ENCODE data around the gene SDE2.

Gene SDE2

DNA sequence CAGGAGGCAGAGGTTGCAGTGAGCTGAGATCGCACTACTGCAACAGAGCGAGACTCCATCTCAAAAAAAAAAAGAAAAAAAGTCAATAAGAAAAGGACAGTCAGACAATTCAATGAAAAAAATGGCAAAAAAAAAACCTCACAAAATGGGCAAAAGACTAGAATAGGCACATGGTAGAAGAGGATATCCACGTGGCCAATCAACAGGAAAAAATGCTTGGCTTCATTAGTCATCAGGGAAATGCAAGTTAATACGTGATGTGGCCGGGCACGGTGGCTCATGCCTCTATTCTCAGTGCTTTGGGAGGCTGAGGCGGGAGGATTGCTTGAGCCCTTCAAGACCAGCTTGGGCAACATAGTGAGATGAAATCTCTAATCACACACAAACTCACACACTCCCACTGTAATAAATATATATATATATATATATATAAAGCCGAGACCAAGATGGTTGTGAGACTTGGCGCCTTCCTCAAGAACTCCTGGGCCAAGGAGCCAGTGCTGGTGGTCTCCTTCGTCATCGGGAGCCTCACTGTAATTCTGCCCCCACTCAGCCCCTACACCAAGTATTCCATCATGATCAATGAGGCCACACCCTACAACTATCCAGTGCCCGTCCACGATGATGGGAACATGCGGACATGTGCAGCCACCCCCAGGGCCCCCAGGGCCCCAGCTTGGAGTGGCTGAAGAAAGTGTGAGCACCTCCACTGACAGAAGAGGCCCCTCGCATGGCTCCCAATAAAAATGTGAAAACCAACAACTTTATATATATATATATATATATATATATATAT, 35.2 kb downstream of the SDE2 start:
- no peak overlapping the region for H3K9ac ChIP-seq (ENCODE audit: low read depth in 1 of 2, low read length in 2 of 2)
- no peak overlapping the region for H3K4me3 ChIP-seq (ENCODE audit: low read depth in 1 of 2, low read length in 2 of 2)
- no peaks in the 10 kb centered on the region for H3K9me3 ChIP-seq (ENCODE audit: control insufficient read depth in 1 of 2, low read length in 2 of 2)
- no peaks in the 10 kb centered on the region for H3K36me3 ChIP-seq (ENCODE audit: control insufficient read depth in 1 of 2, insufficient read depth in 2 of 2, low read length in 2 of 2)
- H3K27me3 ChIP-seq (ENCODE audit: control insufficient read depth in 1 of 2, insufficient read depth in 2 of 2, low read length in 2 of 2): no peaks in the 10 kb centered on the region
- H3K4me1 ChIP-seq (ENCODE audit: control insufficient read depth in 1 of 2, insufficient read depth in 2 of 2, low read length in 2 of 2): peaks cover 0 to 3% of the 10 kb centered on the region in 2 donors
- no peak overlapping the region for H3K27ac ChIP-seq (ENCODE audit: low read depth, low read length)

DNA sequence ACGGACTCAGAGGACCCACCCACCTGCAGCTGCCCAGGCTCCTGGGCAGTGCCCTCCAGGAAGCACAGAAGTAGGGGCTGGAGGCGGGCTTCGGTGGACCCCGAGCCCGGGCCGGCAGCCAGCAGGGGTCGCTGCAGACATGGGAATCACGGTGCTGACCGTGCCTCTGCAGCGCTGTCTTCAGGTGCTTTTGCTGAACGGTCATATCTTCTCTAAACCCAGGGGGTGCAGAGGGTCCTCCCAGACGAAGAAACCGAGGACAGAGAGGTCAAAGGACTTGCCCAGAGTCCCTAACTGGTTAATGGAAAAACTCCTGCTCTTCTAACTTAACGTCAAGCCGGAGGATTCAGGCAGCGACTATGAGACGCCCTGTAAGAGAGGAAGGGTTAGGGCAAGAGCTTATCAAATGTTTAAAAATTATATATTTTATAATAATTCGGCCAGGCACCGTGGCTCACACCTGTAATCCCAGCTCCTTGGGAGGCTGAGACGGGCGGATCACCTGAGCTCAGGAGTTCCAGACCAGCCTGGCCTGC, 36.6 kb downstream of the SDE2 start:
- Histone ChIP-seq H3K9me3 (ENCODE audit: control insufficient read depth in 1 of 2, low read length in 2 of 2) (no peaks in the 10 kb centered on the region), H3K4me1 (ENCODE audit: control insufficient read depth in 1 of 2, insufficient read depth in 2 of 2, low read length in 2 of 2) (peaks cover 0 to 3% of the 10 kb centered on the region in 2 donors), H3K27me3 (ENCODE audit: control insufficient read depth in 1 of 2, insufficient read depth in 2 of 2, low read length in 2 of 2) (no peaks in the 10 kb centered on the region), H3K4me3 (ENCODE audit: low read depth in 1 of 2, low read length in 2 of 2) (peak overlapping the region in 1 of 2 donors; percentile 53), H3K36me3 (ENCODE audit: control insufficient read depth in 1 of 2, insufficient read depth in 2 of 2, low read length in 2 of 2) (no peaks in the 10 kb centered on the region), H3K27ac (ENCODE audit: low read depth, low read length) (no peak overlapping the region), H3K9ac (ENCODE audit: low read depth in 1 of 2, low read length in 2 of 2) (no peak overlapping the region)

DNA sequence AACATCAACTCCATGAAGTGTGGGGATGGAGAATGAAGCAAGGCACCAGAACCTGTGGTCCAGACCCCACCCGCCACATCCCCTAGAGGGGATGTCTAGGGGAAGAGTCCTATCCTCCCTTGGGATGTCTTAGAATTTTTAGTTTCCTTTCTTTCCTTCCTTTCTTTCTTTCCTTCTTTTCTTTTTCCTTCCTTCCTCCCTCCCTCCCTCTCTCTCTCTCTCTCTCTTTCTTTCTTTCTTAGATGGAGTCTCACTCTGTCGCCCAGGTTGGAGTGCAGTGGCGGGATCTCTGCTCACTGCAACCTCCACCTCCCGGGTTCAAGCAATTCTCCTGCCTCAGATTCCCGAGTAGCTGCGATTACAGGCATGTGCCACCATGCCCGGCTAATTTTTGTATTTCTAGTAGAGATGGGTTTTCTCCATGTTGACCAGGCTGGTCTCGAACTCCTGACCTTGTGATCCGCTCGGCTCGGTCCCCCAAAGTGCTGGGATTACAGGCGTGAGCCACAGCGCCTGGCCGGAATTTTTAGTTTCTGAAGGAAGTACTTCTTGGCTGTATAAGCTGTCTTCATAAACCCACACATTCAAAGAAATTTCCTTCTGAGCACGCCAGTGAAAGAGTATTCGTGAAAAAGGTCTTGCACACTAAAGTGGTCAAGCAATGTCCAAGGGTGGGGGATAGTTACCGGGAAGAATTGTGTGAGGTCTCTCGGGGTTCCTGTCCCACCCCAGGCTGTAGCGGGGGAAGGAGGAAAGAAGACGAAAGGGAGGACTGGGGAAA, 37.3 kb downstream of the SDE2 start:
- Histone ChIP-seq H3K4me1 (ENCODE audit: control insufficient read depth in 1 of 2, insufficient read depth in 2 of 2, low read length in 2 of 2) (peaks cover 0 to 3% of the 10 kb centered on the region in 2 donors), H3K27ac (ENCODE audit: low read depth, low read length) (no peak overlapping the region), H3K9ac (ENCODE audit: low read depth in 1 of 2, low read length in 2 of 2) (no peak overlapping the region), H3K36me3 (ENCODE audit: control insufficient read depth in 1 of 2, insufficient read depth in 2 of 2, low read length in 2 of 2) (no peaks in the 10 kb centered on the region), H3K9me3 (ENCODE audit: control insufficient read depth in 1 of 2, low read length in 2 of 2) (no peaks in the 10 kb centered on the region), H3K4me3 (ENCODE audit: low read depth in 1 of 2, low read length in 2 of 2) (peak overlapping the region in 1 of 2 donors; percentile 53), H3K27me3 (ENCODE audit: control insufficient read depth in 1 of 2, insufficient read depth in 2 of 2, low read length in 2 of 2) (no peaks in the 10 kb centered on the region)

DNA sequence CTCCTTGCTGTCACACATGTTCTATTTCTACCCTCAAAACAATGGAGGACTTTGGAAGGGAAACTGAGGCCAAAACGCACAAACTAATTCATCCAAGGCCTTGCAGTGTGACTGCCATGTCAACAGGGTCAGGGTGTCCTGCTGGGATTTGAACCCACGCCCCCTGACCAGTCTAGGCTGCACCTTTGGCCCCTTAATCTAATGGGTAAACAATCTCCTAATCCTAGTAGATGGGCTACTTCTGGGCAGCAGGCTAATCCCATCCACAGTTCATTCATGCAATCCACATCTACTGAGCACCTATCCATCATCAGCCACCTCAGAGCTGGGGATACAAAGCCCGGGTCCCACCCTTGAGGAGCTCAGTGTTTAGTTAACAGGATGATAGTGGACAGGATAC, 41.1 kb downstream of the SDE2 start:
- no peaks in the 10 kb centered on the region for H3K27me3 ChIP-seq (ENCODE audit: control insufficient read depth in 1 of 2, insufficient read depth in 2 of 2, low read length in 2 of 2)
- H3K27ac ChIP-seq (ENCODE audit: low read depth, low read length): no peak overlapping the region

DNA sequence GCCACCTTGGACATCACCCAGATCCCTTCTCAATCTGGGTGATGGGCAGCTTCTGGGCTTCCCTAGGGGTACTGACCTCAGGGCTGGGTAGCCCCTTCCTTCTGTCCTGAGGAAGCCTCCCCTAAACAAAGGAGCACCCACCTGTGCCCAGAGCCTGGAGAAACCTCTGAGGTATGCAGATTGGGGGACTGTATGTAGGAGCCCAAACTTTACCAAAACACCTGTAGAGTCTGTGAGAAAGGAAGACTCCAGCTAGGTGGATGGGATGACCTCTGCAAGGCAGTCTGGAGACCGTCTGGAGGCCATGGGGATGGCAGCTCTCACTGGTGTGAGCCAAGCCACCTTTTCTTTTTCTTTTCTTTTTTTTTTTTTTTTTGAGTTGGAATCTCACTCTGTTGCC, 44.4 kb downstream of the SDE2 start:
- Histone ChIP-seq H3K9ac (ENCODE audit: low read depth in 1 of 2, low read length in 2 of 2) (no peak overlapping the region), H3K4me3 (ENCODE audit: low read depth in 1 of 2, low read length in 2 of 2) (no peak overlapping the region), H3K27ac (ENCODE audit: low read depth, low read length) (no peak overlapping the region), H3K27me3 (ENCODE audit: control insufficient read depth in 1 of 2, insufficient read depth in 2 of 2, low read length in 2 of 2) (no peaks in the 10 kb centered on the region), H3K4me1 (ENCODE audit: control insufficient read depth in 1 of 2, insufficient read depth in 2 of 2, low read length in 2 of 2) (no peaks in the 10 kb centered on the region), H3K9me3 (ENCODE audit: control insufficient read depth in 1 of 2, low read length in 2 of 2) (no peaks in the 10 kb centered on the region), H3K36me3 (ENCODE audit: control insufficient read depth in 1 of 2, insufficient read depth in 2 of 2, low read length in 2 of 2) (no peaks in the 10 kb centered on the region)

More for the DNA sequence above, 41.1 kb downstream of the SDE2 start:
- no peak overlapping the region for H3K4me3 ChIP-seq (ENCODE audit: low read depth in 1 of 2, low read length in 2 of 2)
- no peaks in the 10 kb centered on the region for H3K9me3 ChIP-seq (ENCODE audit: control insufficient read depth in 1 of 2, low read length in 2 of 2)
- no peaks in the 10 kb centered on the region for H3K4me1 ChIP-seq (ENCODE audit: control insufficient read depth in 1 of 2, insufficient read depth in 2 of 2, low read length in 2 of 2)
- no peaks in the 10 kb centered on the region for H3K36me3 ChIP-seq (ENCODE audit: control insufficient read depth in 1 of 2, insufficient read depth in 2 of 2, low read length in 2 of 2)
- H3K9ac ChIP-seq (ENCODE audit: low read depth in 1 of 2, low read length in 2 of 2): no peak overlapping the region

DNA sequence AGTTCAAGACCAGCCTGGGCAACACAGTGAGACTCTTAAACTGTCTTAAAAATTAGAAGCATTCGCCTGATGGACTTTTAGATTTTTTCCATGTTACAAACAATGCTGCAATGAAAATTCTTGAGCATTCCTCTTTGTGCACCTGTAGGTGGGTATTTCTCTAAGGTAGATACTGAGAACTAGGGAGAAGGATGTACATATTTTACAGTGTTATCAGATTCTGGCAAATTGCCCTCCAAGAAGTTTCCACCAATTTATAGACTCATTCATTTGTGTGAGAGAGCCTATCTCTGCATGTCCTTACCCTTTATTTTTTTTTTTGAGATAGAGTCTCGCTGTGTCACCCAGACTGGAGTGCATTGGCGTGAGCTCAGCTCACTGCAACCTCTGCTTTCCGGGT, 45.8 kb downstream of the SDE2 start:
- Histone ChIP-seq H3K27me3 (ENCODE audit: control insufficient read depth in 1 of 2, insufficient read depth in 2 of 2, low read length in 2 of 2) (no peaks in the 10 kb centered on the region), H3K4me1 (ENCODE audit: control insufficient read depth in 1 of 2, insufficient read depth in 2 of 2, low read length in 2 of 2) (no peaks in the 10 kb centered on the region), H3K36me3 (ENCODE audit: control insufficient read depth in 1 of 2, insufficient read depth in 2 of 2, low read length in 2 of 2) (no peaks in the 10 kb centered on the region), H3K27ac (ENCODE audit: low read depth, low read length) (no peak overlapping the region), H3K4me3 (ENCODE audit: low read depth in 1 of 2, low read length in 2 of 2) (no peak overlapping the region), H3K9ac (ENCODE audit: low read depth in 1 of 2, low read length in 2 of 2) (no peak overlapping the region), H3K9me3 (ENCODE audit: control insufficient read depth in 1 of 2, low read length in 2 of 2) (no peaks in the 10 kb centered on the region)

DNA sequence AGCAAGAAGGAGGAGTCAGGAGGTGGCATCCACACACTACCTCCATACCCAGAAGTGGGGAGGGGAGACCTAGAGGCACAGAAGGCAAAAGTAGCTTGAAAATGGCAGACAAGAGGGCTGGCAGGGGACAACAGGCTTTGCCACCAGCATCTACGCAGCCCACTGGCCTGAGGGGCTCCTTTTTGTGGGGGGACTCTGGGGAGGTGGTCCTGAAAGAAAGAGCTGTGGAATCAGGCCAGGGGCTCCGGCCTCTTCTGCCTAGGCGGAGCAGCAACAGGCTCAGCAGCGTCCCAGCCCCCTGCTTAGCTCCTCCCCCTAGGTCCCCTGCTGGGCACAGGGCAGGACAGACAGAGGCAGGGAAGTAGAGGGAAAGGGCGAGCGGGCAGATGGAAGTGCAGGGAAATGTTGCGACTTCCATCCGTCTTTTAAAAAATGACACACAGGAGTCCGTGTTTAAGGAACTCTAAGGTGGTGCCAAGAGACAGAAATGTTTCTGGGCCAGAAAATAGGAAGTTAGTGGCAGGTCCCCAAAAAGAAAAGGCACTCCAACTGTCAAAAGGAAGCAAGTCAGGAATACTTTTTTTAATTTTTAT, 48.1 kb downstream of the SDE2 start:
- no peak overlapping the region for H3K9ac ChIP-seq (ENCODE audit: low read depth in 1 of 2, low read length in 2 of 2)
- no peaks in the 10 kb centered on the region for H3K36me3 ChIP-seq (ENCODE audit: control insufficient read depth in 1 of 2, insufficient read depth in 2 of 2, low read length in 2 of 2)
- H3K27me3 ChIP-seq (ENCODE audit: control insufficient read depth in 1 of 2, insufficient read depth in 2 of 2, low read length in 2 of 2): no peaks in the 10 kb centered on the region
- H3K9me3 ChIP-seq (ENCODE audit: control insufficient read depth in 1 of 2, low read length in 2 of 2): no peaks in the 10 kb centered on the region
- no peaks in the 10 kb centered on the region for H3K4me1 ChIP-seq (ENCODE audit: control insufficient read depth in 1 of 2, insufficient read depth in 2 of 2, low read length in 2 of 2)
- no peak overlapping the region for H3K27ac ChIP-seq (ENCODE audit: low read depth, low read length)
- no peak overlapping the region for H3K4me3 ChIP-seq (ENCODE audit: low read depth in 1 of 2, low read length in 2 of 2)

DNA sequence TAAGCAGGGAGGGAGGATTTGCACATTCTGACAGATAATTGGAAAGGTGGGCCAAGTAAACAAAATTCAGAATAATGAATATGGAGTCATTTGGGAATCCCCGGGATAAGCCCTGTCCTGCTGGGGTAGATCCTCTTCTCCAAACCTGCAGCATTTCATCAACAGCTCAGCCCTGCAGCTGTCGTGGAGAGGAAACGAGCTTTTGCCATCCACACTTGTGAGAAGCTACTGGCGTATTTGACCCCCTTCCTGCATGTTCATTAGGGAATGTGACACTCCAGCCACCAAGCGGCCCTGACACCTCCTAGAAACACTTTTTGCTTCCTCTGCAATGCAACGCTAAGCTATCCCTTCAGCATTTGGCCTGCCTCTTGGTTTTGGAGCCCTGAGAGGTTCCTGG, 50.1 kb downstream of the SDE2 start:
- Histone ChIP-seq H3K27ac (ENCODE audit: low read depth, low read length) (no peak overlapping the region), H3K36me3 (ENCODE audit: control insufficient read depth in 1 of 2, insufficient read depth in 2 of 2, low read length in 2 of 2) (no peaks in the 10 kb centered on the region), H3K27me3 (ENCODE audit: control insufficient read depth in 1 of 2, insufficient read depth in 2 of 2, low read length in 2 of 2) (peaks cover 0 to 3% of the 10 kb centered on the region in 2 donors), H3K4me1 (ENCODE audit: control insufficient read depth in 1 of 2, insufficient read depth in 2 of 2, low read length in 2 of 2) (peaks cover 0 to 5% of the 10 kb centered on the region in 2 donors), H3K9ac (ENCODE audit: low read depth in 1 of 2, low read length in 2 of 2) (no peak overlapping the region), H3K4me3 (ENCODE audit: low read depth in 1 of 2, low read length in 2 of 2) (no peak overlapping the region), H3K9me3 (ENCODE audit: control insufficient read depth in 1 of 2, low read length in 2 of 2) (no peaks in the 10 kb centered on the region)

DNA sequence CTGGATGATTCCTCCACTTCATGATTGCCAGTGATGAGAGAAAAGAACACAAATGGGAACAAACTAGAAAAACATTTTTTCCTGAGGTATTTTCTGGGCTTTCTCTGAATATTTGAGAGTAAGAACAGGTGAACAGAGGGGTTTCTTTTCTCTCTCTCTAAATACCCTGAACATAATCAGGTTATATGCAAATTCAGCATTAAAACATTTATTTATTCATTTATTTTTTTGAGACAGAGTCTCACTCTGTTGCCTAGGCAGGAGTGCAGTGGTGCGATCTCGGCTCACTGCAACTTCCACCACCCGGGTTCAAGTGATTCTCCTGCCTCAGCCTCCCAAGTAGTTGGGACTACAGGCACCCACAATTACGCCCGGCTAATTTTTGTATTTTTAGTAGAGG, 52.3 kb downstream of the SDE2 start:
- Histone ChIP-seq H3K27ac (ENCODE audit: low read depth, low read length) (no peak overlapping the region), H3K9me3 (ENCODE audit: control insufficient read depth in 1 of 2, low read length in 2 of 2) (no peaks in the 10 kb centered on the region), H3K27me3 (ENCODE audit: control insufficient read depth in 1 of 2, insufficient read depth in 2 of 2, low read length in 2 of 2) (peaks cover 0 to 3% of the 10 kb centered on the region in 2 donors), H3K4me1 (ENCODE audit: control insufficient read depth in 1 of 2, insufficient read depth in 2 of 2, low read length in 2 of 2) (peaks cover 0 to 5% of the 10 kb centered on the region in 2 donors), H3K36me3 (ENCODE audit: control insufficient read depth in 1 of 2, insufficient read depth in 2 of 2, low read length in 2 of 2) (no peaks in the 10 kb centered on the region), H3K4me3 (ENCODE audit: low read depth in 1 of 2, low read length in 2 of 2) (no peak overlapping the region), H3K9ac (ENCODE audit: low read depth in 1 of 2, low read length in 2 of 2) (no peak overlapping the region)

All from duodenal mucosa (tissue), 2 donors.